ENCODE results near the gene ALOX15B. TPM values are rescaled to one million over a fixed set of nuclear protein-coding genes. Genes with fewer than 3 reads are reported as not detected.
A peak's percentile ranks its signal among the peaks of the same experiment; 100 is the strongest.

The ALOX15B gene
- total and polyA plus RNA-seq, 2 of the 13 experiments (the other 11 are each of a cell fraction or from before 2014, with no cell fraction given), result not detected

GRCh38 chr17:7989781-7990655 lies 48.8 kb upstream of the ALOX15B start:
- in situ Hi-C loops (cut with HindIII; ENCODE audit: extremely low pct_ligation_motif_present, low pct_unique_long_range_greater_than_20kb), result loop anchor here (5.0 kb wide), 1 partner anchor 78 kb away; no protein-coding TSS in a partner anchor
- peak; percentile 44 for DNase-seq (ENCODE audit: low spot score)
- WGBS (ENCODE audit: low lambda C conversion rate), result 12% methylated on average over 24 of the region's 59 CpGs
- ATAC-seq, result peak; percentile 88
- H3K4me3 ChIP-seq (replicated peaks in 1 of 3; ENCODE audit: insufficient read depth in 1 of 3, low read depth in 2 of 3, low read length in 3 of 3), result peak overlapping the region; percentile 20 to 71 (median 57)
- intact Hi-C loops (cut with micrococcal nuclease; ENCODE audit: unreplicated experiment), result loop anchor here (1.0 to 5.0 kb wide), 4 partner anchors 58 to 248 kb away; partner anchors contain the start of genes CNTROB and TRAPPC1
- H3K27ac ChIP-seq (ENCODE audit: extremely low read length, insufficient read depth, low read length), result no peak overlapping the region
- POLR2A ChIA-PET, result interaction anchor here (1.5 kb wide), 1 partner anchor 133 kb away, joined by 4 read pairs; the partner anchor contains the start of gene NAA38
- H3K79me2 ChIP-seq (ENCODE audit: insufficient read depth, low read length), result no peaks in the 10 kb centered on the region
- H3K36me3 ChIP-seq (replicated peaks in 1 of 2; ENCODE audit: control insufficient read depth in 1 of 2, insufficient read depth in 2 of 2, low read length in 2 of 2), result no peaks in the 10 kb centered on the region
- peaks cover 3 to 29% of the 10 kb centered on the region in 2 experiments for H3K27me3 ChIP-seq (ENCODE audit: control insufficient read depth in 1 of 2, insufficient read depth in 2 of 2, low read length in 2 of 2)
- no peak for FAIRE-seq
- peak overlapping the region; percentile 76 for H3K4me2 ChIP-seq (ENCODE audit: low read depth, low read length)
- no peaks in the 10 kb centered on the region for H3K9me3 ChIP-seq (ENCODE audit: low read length)
- H4K20me1 ChIP-seq (ENCODE audit: insufficient read depth, low read length), result no peaks in the 10 kb centered on the region
- no peak overlapping the region for H2AFZ ChIP-seq (ENCODE audit: low read length)
- CTCF ChIA-PET (ENCODE audit: low intra/inter-chr PET ratio, low total read pairs), result interaction anchor here (1.2 to 4.5 kb wide), 7 partner anchors 19 to 246 kb away, joined by 3 to 70 read pairs (median 15); partner anchors contain the start of gene RNF227
- peak overlapping the region; percentile 31; the same call in 1 of the 2 replicates for H3K9ac ChIP-seq (ENCODE audit: insufficient read depth, low read depth, low read length)
- BruUV-seq (replicated peaks), result no TSS peak
- H3K4me1 ChIP-seq (ENCODE audit: insufficient read depth, low read length), result peaks cover 11% of the 10 kb centered on the region
- TF ChIP-seq PHF5A (CRISPR knock-in tag; IDR thresholded peaks at IDR 0.05; ENCODE audit: low read depth, unreplicated experiment) (no peak), FUBP1 (CRISPR knock-in tag; IDR thresholded peaks at IDR 0.05; ENCODE audit: borderline replicate concordance) (no peak), ZFY (CRISPR knock-in tag; IDR thresholded peaks at IDR 0.05) (peak; percentile 40; the same call in 1 of the 2 replicates), LBX2 (CRISPR knock-in tag; IDR thresholded peaks at IDR 0.05; ENCODE audit: borderline replicate concordance) (0 out of 2 replicates have a peak, but pooled peaks have one; percentile 18), ZNF432 (CRISPR knock-in tag; IDR thresholded peaks at IDR 0.05; ENCODE audit: borderline replicate concordance) (no peak), ASH2L (IDR thresholded peaks at IDR 0.05; ENCODE audit: insufficient read length, low read depth, low read length) (no peak), RBM39 (IDR thresholded peaks at IDR 0.05; ENCODE audit: low read depth, low read length, poor library complexity, severe bottlenecking) (peak; percentile 47), THRA (CRISPR knock-in tag; IDR thresholded peaks at IDR 0.05; ENCODE audit: borderline replicate concordance) (no peak), ZNF556 (CRISPR knock-in tag; IDR thresholded peaks at IDR 0.05; ENCODE audit: borderline replicate concordance) (peak; percentile 71; the same call in 1 of the 2 replicates), ZSCAN9 (CRISPR knock-in tag; IDR thresholded peaks at IDR 0.05; ENCODE audit: borderline replicate concordance) (peak; percentile 67; the same call in 1 of the 2 replicates), PBX3 (CRISPR knock-in tag; IDR thresholded peaks at IDR 0.05; ENCODE audit: borderline replicate concordance) (no peak), PAXIP1 (CRISPR knock-in tag; conservative IDR thresholded peaks at IDR 0.05) (0 out of 2 replicates have a peak, but pooled peaks have one; percentile 13)
